ENCODE measurements around the gene ZNF219. TPM values are rescaled to one million over a fixed set of nuclear protein-coding genes. Genes with fewer than 3 reads are reported as not detected.

Gene ZNF219
- total and polyA plus RNA-seq, 2 of the 13 experiments (the other 11 are each of a cell fraction or from before 2014, with no cell fraction given), result 34.5 to 36.6 TPM

- TF ChIP-seq ZNF224 (CRISPR knock-in tag; IDR thresholded peaks at IDR 0.05) (0 out of 2 replicates have a peak, but pooled peaks have one; percentile 39), NCOA1 (CRISPR knock-in tag; IDR thresholded peaks at IDR 0.05) (no peak), ZNF772 (CRISPR knock-in tag; IDR thresholded peaks at IDR 0.05) (peak; percentile 57; the same call in 1 of the 2 replicates), ZFP37 (CRISPR knock-in tag; IDR thresholded peaks at IDR 0.05; ENCODE audit: borderline replicate concordance) (no peak), ZNF891 (CRISPR knock-in tag; IDR thresholded peaks at IDR 0.05) (peak; percentile 93), ZNF12 (CRISPR knock-in tag; IDR thresholded peaks at IDR 0.05) (no peak), TRIM22 (IDR thresholded peaks at IDR 0.05) (no peak), HOXA3 (CRISPR knock-in tag; IDR thresholded peaks at IDR 0.05) (peak; percentile 45), AKNA (CRISPR knock-in tag; IDR thresholded peaks at IDR 0.05; ENCODE audit: borderline replicate concordance) (no peak), ZBTB40 (IDR thresholded peaks at IDR 0.05) (no peak), ZBTB40 (CRISPR knock-in tag; IDR thresholded peaks at IDR 0.05) (peak; percentile 43; the same call in 1 of the 2 replicates), RXRA (CRISPR knock-in tag; IDR thresholded peaks at IDR 0.05) (peak; percentile 55), PAX8 (CRISPR knock-in tag; IDR thresholded peaks at IDR 0.05; ENCODE audit: borderline replicate concordance) (no peak)
Measured at GRCh38 chr14:21107283-21107800, 8.9 kb upstream of the ZNF219 start (continued).

Measured in HepG2 (cell line).